H54 (cell line): ENCODE data around the gene PDC.
"Not testable (repeated sequence)": the region's sequence is repeated elsewhere in the genome, so short reads cannot be mapped to it uniquely, and the experiment has no call there.

Experiments used
- DNase-seq: peaks from one replicate; pipeline ENCODE4 v3.0.0; 2011; ENCODE audit warnings: low spot score, mixed read lengths; ENCODE audit not compliant: insufficient read length
- FAIRE-seq: peaks from 3 replicates; lab custom pipeline; 2011; peaks lifted over from hg19 to GRCh38; lab: Jason Lieb, UNC
- POLR2A ChIP-seq: IDR thresholded peaks from 2 replicates; pipeline ENCODE4 v1.6.1; 2011; ENCODE audit warnings: low read depth, mild to moderate bottlenecking, low read length

The PDC gene

GRCh38 chr1:186404454-186405051, 56.4 kb downstream of the PDC start:
- no peak for TF ChIP-seq POLR2A
- FAIRE-seq (peak; percentile 53), DNase-seq (no peak)

- no peak for TF ChIP-seq POLR2A
- no peak for FAIRE-seq
Measured at GRCh38 chr1:186403632-186404031, 57.3 kb downstream of the PDC start.

GRCh38 chr1:186401446-186401845, 59.5 kb downstream of the PDC start:
- not testable (repeated sequence) for FAIRE-seq, DNase-seq

More at GRCh38 chr1:186403632-186404031, 57.3 kb downstream of the PDC start:
- no peak for DNase-seq
